Ishikawa (cell line): ENCODE data around the gene RNF227.

Experiments
- EGR1 ChIP-seq: IDR thresholded peaks from 2 replicates; pipeline ENCODE4 v1.6.1; 2012
- EP300 ChIP-seq: IDR thresholded peaks from 2 replicates; pipeline ENCODE4 v1.6.1; 2012; ENCODE audit warnings: borderline replicate concordance
- RAD21 ChIP-seq: IDR thresholded peaks from 2 replicates; pipeline ENCODE4 v1.6.1; 2012; ENCODE audit warnings: low read depth
- TCF12 ChIP-seq: IDR thresholded peaks from 2 replicates; pipeline ENCODE4 v1.6.1; 2012; ENCODE audit warnings: low read depth
- YY1 ChIP-seq: IDR thresholded peaks from 2 replicates; pipeline ENCODE4 v1.6.1; 2012; ENCODE audit warnings: low read depth
- ZBTB7A ChIP-seq: IDR thresholded peaks from 2 replicates; pipeline ENCODE4 v1.6.1; 2012; ENCODE audit warnings: low read depth
- TF ChIP-seq, protein P1 (sequence below): IDR thresholded peaks from 2 replicates; pipeline ENCODE4 v1.6.1; 2012; ENCODE audit warnings: low read depth, mild to moderate bottlenecking

DNA sequence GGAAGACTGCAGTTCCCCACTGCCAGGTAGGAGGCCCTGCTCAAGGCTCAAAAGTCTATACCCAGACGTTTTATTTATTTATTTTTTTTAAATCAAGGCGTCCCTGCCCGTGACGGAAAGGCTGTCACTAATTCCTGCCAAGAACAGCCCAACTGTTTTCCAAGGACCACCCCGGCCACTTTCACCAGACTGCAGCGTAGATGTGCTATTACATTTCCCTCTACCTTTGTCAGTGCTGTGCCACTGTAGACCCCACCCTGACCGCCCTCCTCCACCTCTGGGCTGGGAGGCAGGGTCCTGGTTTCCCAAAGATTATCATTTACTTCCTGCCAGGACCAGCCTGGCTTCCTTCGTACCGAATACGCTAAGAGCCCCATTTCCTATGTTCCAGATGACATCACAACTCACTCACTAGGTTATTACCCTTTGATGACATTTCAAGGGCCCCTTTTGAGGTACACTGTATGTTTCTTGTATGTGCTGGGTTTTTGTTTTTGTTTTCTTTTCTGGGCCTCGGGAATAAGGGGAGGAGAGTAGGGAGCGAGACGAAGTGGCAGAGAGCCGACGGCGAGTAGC lies 6.3 kb upstream of the RNF227 start:
- TF ChIP-seq ZBTB7A (no peak), EGR1 (no peak), YY1 (no peak), TCF12 (no peak), EP300 (no peak), RAD21 (no peak)
- TF ChIP-seq, protein P1, sequence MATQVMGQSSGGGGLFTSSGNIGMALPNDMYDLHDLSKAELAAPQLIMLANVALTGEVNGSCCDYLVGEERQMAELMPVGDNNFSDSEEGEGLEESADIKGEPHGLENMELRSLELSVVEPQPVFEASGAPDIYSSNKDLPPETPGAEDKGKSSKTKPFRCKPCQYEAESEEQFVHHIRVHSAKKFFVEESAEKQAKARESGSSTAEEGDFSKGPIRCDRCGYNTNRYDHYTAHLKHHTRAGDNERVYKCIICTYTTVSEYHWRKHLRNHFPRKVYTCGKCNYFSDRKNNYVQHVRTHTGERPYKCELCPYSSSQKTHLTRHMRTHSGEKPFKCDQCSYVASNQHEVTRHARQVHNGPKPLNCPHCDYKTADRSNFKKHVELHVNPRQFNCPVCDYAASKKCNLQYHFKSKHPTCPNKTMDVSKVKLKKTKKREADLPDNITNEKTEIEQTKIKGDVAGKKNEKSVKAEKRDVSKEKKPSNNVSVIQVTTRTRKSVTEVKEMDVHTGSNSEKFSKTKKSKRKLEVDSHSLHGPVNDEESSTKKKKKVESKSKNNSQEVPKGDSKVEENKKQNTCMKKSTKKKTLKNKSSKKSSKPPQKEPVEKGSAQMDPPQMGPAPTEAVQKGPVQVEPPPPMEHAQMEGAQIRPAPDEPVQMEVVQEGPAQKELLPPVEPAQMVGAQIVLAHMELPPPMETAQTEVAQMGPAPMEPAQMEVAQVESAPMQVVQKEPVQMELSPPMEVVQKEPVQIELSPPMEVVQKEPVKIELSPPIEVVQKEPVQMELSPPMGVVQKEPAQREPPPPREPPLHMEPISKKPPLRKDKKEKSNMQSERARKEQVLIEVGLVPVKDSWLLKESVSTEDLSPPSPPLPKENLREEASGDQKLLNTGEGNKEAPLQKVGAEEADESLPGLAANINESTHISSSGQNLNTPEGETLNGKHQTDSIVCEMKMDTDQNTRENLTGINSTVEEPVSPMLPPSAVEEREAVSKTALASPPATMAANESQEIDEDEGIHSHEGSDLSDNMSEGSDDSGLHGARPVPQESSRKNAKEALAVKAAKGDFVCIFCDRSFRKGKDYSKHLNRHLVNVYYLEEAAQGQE, result no peak
